Sigmoid colon (tissue), 4 donors: ENCODE measurements around the gene CCDC159.

Experiments
- POLR2AphosphoS5 ChIP-seq, 4 donors: sonication (generic); formaldehyde crosslinking; IDR thresholded peaks; one replicate each; pipeline ENCODE4 v1.6.1; 2017; ENCODE audit warnings: antibody characterized with exemption in 4 of 4
- TF ChIP-seq, protein P1 (sequence below), 4 experiments: fragments of 450-650 bp in 3 of 4; fragments of 200-600 bp in 1 of 4; IDR thresholded peaks; one replicate each; pipeline ENCODE4 v1.5.1; 2016 to 2019; ENCODE audit warnings: antibody characterized with exemption in 4 of 4, mild to moderate bottlenecking in 3 of 4, moderate library complexity in 2 of 4

DNA sequence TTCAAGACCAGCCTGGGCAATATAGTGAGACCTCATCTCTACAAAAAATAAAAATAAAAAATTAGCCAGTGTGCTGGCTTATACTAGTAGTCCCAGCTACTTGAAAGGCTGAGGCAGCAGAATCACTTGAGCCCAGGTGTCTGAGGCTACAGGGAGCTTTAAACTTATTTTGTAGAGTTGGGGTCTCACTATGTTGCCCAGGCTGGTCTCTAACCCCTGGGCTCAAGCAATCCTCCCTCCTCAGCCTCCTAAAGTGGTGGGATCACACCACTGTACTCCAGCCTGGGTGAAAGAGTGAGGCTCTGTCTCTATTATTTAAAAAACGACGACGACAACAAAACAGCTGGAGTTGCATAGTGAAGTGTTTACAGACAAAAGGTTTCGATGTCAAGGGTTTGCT lies 14.8 kb upstream of the CCDC159 start:
- TF ChIP-seq, protein P1, sequence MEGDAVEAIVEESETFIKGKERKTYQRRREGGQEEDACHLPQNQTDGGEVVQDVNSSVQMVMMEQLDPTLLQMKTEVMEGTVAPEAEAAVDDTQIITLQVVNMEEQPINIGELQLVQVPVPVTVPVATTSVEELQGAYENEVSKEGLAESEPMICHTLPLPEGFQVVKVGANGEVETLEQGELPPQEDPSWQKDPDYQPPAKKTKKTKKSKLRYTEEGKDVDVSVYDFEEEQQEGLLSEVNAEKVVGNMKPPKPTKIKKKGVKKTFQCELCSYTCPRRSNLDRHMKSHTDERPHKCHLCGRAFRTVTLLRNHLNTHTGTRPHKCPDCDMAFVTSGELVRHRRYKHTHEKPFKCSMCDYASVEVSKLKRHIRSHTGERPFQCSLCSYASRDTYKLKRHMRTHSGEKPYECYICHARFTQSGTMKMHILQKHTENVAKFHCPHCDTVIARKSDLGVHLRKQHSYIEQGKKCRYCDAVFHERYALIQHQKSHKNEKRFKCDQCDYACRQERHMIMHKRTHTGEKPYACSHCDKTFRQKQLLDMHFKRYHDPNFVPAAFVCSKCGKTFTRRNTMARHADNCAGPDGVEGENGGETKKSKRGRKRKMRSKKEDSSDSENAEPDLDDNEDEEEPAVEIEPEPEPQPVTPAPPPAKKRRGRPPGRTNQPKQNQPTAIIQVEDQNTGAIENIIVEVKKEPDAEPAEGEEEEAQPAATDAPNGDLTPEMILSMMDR (IDR thresholded peaks at IDR 0.05) = no peak
- no peak for TF ChIP-seq POLR2AphosphoS5 (IDR thresholded peaks at IDR 0.05)
